HG02588 (cell line): ENCODE data around the gene MOCOS.
"Not testable (repeated sequence)": the region's sequence is repeated elsewhere in the genome, so short reads cannot be mapped to it uniquely, and the experiment has no call there.

Source experiments
- ATAC-seq: cut with Tn5 transposase; IDR thresholded peaks from one replicate; pipeline ENCODE4 v1.9.1; 2021; ENCODE audit warnings: mild to moderate bottlenecking, moderate library complexity; ENCODE audit not compliant: unreplicated experiment

MOCOS gene

GRCh38 chr18:36197511-36198166, 10.3 kb downstream of the MOCOS start:
- no peak for ATAC-seq

- no peak for ATAC-seq
Measured at GRCh38 chr18:36199691-36200295, 12.5 kb downstream of the MOCOS start.

- ATAC-seq = no peak
Measured at GRCh38 chr18:36200354-36200771, 13.1 kb downstream of the MOCOS start.

GRCh38 chr18:36201765-36202164, 14.5 kb downstream of the MOCOS start:
- ATAC-seq = no peak

- no peak for ATAC-seq
Measured at GRCh38 chr18:36203360-36203895, 16.1 kb downstream of the MOCOS start.

GRCh38 chr18:36205166-36205565, 17.9 kb downstream of the MOCOS start:
- no peak for ATAC-seq

GRCh38 chr18:36207303-36207702, 20.0 kb downstream of the MOCOS start:
- ATAC-seq = no peak

GRCh38 chr18:36207969-36208368, 20.7 kb downstream of the MOCOS start:
- not testable (repeated sequence) for ATAC-seq

GRCh38 chr18:36211612-36212065, 24.3 kb downstream of the MOCOS start:
- ATAC-seq = no peak

- ATAC-seq = no peak
Measured at GRCh38 chr18:36212301-36213171, 25.2 kb downstream of the MOCOS start.

- no peak for ATAC-seq
Measured at GRCh38 chr18:36214811-36215210, 27.5 kb downstream of the MOCOS start.

GRCh38 chr18:36215577-36215976, 28.3 kb downstream of the MOCOS start:
- ATAC-seq = no peak

GRCh38 chr18:36217348-36217747, 30.1 kb downstream of the MOCOS start:
- ATAC-seq = no peak

GRCh38 chr18:36229188-36229587, 41.9 kb downstream of the MOCOS start:
- ATAC-seq = no peak

- not testable (repeated sequence) for ATAC-seq
Measured at GRCh38 chr18:36240510-36240909, 53.2 kb downstream of the MOCOS start.

- no peak for ATAC-seq
Measured at GRCh38 chr18:36241831-36242230, 54.5 kb downstream of the MOCOS start.

- ATAC-seq = no peak
Measured at GRCh38 chr18:36247036-36247435, 59.7 kb downstream of the MOCOS start.

- ATAC-seq = no peak
Measured at GRCh38 chr18:36249392-36249791, 62.1 kb downstream of the MOCOS start.

- no peak for ATAC-seq
Measured at GRCh38 chr18:36250827-36251226, 63.5 kb downstream of the MOCOS start.

GRCh38 chr18:36255072-36255698, 67.9 kb downstream of the MOCOS start:
- no peak for ATAC-seq

- ATAC-seq = no peak
Measured at GRCh38 chr18:36256094-36256493, 68.8 kb downstream of the MOCOS start.
